Stimulated activated CD4-positive, alpha-beta T cell treated with anti-CD3 and anti-CD28 coated beads, Interleukin-4, amount 100 ng/mL, for 4 hours (primary cell): ENCODE results near the gene TRAPPC4.
"Not testable (repeated sequence)": the region's sequence is repeated elsewhere in the genome, so short reads cannot be mapped to it uniquely, and the experiment has no call there.

ENCODE experiments used
- DNase-seq, 2 experiments: peaks; one replicate each; pipeline ENCODE4 v3.0.0-alpha.2; 2020

Gene TRAPPC4

GRCh38 chr11:119018074-119018938, at the start of gene TRAPPC4, which contains the start of gene RPS25:
TRAPPC4 (plus strand) TSS chr11:119018766; CDS start chr11:119018796, 30 bp downstream.
RPS25 (minus strand) TSS chr11:119018343; CDS start chr11:119018284, 59 bp downstream.
- DNase-seq = peak; percentile 89 to 95

- DNase-seq = not testable (repeated sequence)
These were observed 49.1 kb upstream of the TRAPPC4 start for GRCh38 chr11:118969508-118969907.

GRCh38 chr11:118971646-118972045, 46.9 kb upstream of the TRAPPC4 start, which contains the start of gene FOXR1:
FOXR1 (plus strand) TSS chr11:118971761; CDS start chr11:118971932, 171 bp downstream.
- DNase-seq = no peak

- DNase-seq = no peak
These were observed 44.6 kb upstream of the TRAPPC4 start for GRCh38 chr11:118973985-118974384.

- DNase-seq = no peak
These were observed 42.5 kb upstream of the TRAPPC4 start for GRCh38 chr11:118975771-118976709.

GRCh38 chr11:118979434-118979833, 39.1 kb upstream of the TRAPPC4 start:
- no peak for DNase-seq

GRCh38 chr11:118980191-118980881, 38.2 kb upstream of the TRAPPC4 start:
- DNase-seq = no peak

- DNase-seq = not testable (repeated sequence)
These were observed 34.2 kb upstream of the TRAPPC4 start for GRCh38 chr11:118984337-118984736.

GRCh38 chr11:118984825-118985224, 33.7 kb upstream of the TRAPPC4 start:
- DNase-seq = no peak

- no peak for DNase-seq
These were observed 30.3 kb upstream of the TRAPPC4 start for GRCh38 chr11:118988280-118988679.

GRCh38 chr11:118991486-118992038, 27.0 kb upstream of the TRAPPC4 start:
- not testable (repeated sequence) for DNase-seq

GRCh38 chr11:118996926-118997626, 21.5 kb upstream of the TRAPPC4 start:
- peak in 1 of 2 experiments; percentile 15 for DNase-seq

- DNase-seq = peak; percentile 94
These were observed 20.8 kb upstream of the TRAPPC4 start, which contains the start of gene CENATAC for GRCh38 chr11:118997627-118998387. CENATAC (plus strand) TSS chr11:118998138; CDS start chr11:118998198, 60 bp downstream.

GRCh38 chr11:118998388-118998717, 20.2 kb upstream of the TRAPPC4 start:
- DNase-seq = no peak

GRCh38 chr11:118998822-118999221, 19.7 kb upstream of the TRAPPC4 start:
- no peak for DNase-seq

- no peak for DNase-seq
These were observed 17.7 kb upstream of the TRAPPC4 start for GRCh38 chr11:119000906-119001305.

GRCh38 chr11:119006656-119007055, 11.9 kb upstream of the TRAPPC4 start:
- no peak for DNase-seq

GRCh38 chr11:119011476-119012053, 7.0 kb upstream of the TRAPPC4 start:
- DNase-seq = no peak

GRCh38 chr11:119012629-119013170, 5.9 kb upstream of the TRAPPC4 start:
- no peak for DNase-seq
